ENCODE measurements around the gene USP21.

DNA sequence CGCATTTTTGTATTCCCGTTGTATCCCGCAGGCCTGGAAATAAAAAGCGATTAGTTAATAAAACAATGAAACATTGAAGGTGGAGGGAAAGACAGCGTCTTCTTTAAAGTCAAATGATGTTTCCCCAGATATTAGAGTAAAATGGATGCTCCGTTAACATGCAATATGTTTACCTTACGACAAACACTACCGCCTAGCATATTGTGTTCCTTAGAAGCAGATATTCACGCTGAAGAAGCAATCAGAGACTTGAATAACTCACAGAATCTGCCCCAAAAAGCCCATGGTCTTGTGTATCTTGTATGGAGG, 18.6 kb downstream of the USP21 start:
- TF ChIP-seq, protein P1, sequence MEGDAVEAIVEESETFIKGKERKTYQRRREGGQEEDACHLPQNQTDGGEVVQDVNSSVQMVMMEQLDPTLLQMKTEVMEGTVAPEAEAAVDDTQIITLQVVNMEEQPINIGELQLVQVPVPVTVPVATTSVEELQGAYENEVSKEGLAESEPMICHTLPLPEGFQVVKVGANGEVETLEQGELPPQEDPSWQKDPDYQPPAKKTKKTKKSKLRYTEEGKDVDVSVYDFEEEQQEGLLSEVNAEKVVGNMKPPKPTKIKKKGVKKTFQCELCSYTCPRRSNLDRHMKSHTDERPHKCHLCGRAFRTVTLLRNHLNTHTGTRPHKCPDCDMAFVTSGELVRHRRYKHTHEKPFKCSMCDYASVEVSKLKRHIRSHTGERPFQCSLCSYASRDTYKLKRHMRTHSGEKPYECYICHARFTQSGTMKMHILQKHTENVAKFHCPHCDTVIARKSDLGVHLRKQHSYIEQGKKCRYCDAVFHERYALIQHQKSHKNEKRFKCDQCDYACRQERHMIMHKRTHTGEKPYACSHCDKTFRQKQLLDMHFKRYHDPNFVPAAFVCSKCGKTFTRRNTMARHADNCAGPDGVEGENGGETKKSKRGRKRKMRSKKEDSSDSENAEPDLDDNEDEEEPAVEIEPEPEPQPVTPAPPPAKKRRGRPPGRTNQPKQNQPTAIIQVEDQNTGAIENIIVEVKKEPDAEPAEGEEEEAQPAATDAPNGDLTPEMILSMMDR (IDR thresholded peaks at IDR 0.05; ENCODE audit: extremely low read depth in 1 of 2, insufficient read depth in 1 of 2, low read depth in 1 of 2, low read length in 2 of 2), result no peak
- TF ChIP-seq POLR2A (IDR thresholded peaks at IDR 0.05; ENCODE audit: low read depth, low read length), result no peak

All from endothelial cell of umbilical vein (primary cell).